Skeletal muscle tissue (tissue), 4 donors: ENCODE measurements around the gene ILRUN. TPM values are rescaled to one million over a fixed set of nuclear protein-coding genes. Genes with fewer than 3 reads are reported as not detected.
"Not testable (repeated sequence)": the region's sequence is repeated elsewhere in the genome, so short reads cannot be mapped to it uniquely, and the experiment has no call there.

Source experiments
- H3K27ac ChIP-seq: one replicate; pipeline ENCODE4 v1.7.0; 2013; ENCODE audit warnings: mild to moderate bottlenecking, low read depth, low read length, inconsistent platforms
- H3K27me3 ChIP-seq, 3 donors: one replicate each; pipeline ENCODE4 v1.7.0; 2013; ENCODE audit warnings: low read length in 3 of 3; ENCODE audit not compliant: control insufficient read depth in 3 of 3, insufficient read depth in 3 of 3
- H3K36me3 ChIP-seq, 3 donors: one replicate each; pipeline ENCODE4 v1.7.0; 2013; ENCODE audit warnings: low read length in 3 of 3; ENCODE audit not compliant: control insufficient read depth in 3 of 3, insufficient read depth in 3 of 3
- H3K4me1 ChIP-seq, 3 donors: one replicate each; pipeline ENCODE4 v1.7.0; 2013; ENCODE audit warnings: low read length in 3 of 3, mild to moderate bottlenecking in 3 of 3; ENCODE audit not compliant: control insufficient read depth in 3 of 3, insufficient read depth in 3 of 3
- H3K4me3 ChIP-seq, 3 donors: one replicate each; pipeline ENCODE4 v1.7.0; 2013; ENCODE audit warnings: low read length in 3 of 3
- H3K9ac ChIP-seq, 3 donors: one replicate each; pipeline ENCODE4 v1.7.0; 2013; ENCODE audit warnings: low read length in 3 of 3, mild to moderate bottlenecking in 3 of 3, moderate library complexity in 2 of 3, low read depth in 1 of 3
- H3K9me3 ChIP-seq, 3 donors: one replicate each; pipeline ENCODE4 v1.7.0; 2013; ENCODE audit warnings: low read length in 3 of 3; ENCODE audit not compliant: control insufficient read depth in 3 of 3
- total RNA-seq: library from RNA; depleted of rRNA; stranded (reverse); fragments of >200 nt; gene quantifications from one replicate; pipeline ENCODE4 v1.2.3, GENCODE V29; 2014
- donor health status: Osteomylitis.

ILRUN gene
- total RNA-seq, 1 donor from 2014 or later = 64.7 TPM

GRCh38 chr6:34667481-34668238 lies 28.9 kb downstream of the ILRUN start:
- Histone ChIP-seq H3K9ac (no peak overlapping the region), H3K4me3 (no peak overlapping the region), H3K36me3 (no peaks in the 10 kb centered on the region), H3K4me1 (peaks cover 13 to 29% (median 16%) of the 10 kb centered on the region in 3 donors), H3K27ac (no peak overlapping the region), H3K9me3 (no peaks in the 10 kb centered on the region), H3K27me3 (no peaks in the 10 kb centered on the region)

- H3K27ac ChIP-seq = peak overlapping the region; percentile 41
- no peak overlapping the region for H3K4me3 ChIP-seq
- H3K36me3 ChIP-seq = no peaks in the 10 kb centered on the region
- peaks cover 5 to 20% (median 5%) of the 10 kb centered on the region in 3 donors for H3K4me1 ChIP-seq
- H3K9ac ChIP-seq = no peak overlapping the region
- H3K9me3 ChIP-seq = no peaks in the 10 kb centered on the region
- H3K27me3 ChIP-seq = no peaks in the 10 kb centered on the region
These were observed 31.5 kb downstream of the ILRUN start for GRCh38 chr6:34665019-34665418.

DNA sequence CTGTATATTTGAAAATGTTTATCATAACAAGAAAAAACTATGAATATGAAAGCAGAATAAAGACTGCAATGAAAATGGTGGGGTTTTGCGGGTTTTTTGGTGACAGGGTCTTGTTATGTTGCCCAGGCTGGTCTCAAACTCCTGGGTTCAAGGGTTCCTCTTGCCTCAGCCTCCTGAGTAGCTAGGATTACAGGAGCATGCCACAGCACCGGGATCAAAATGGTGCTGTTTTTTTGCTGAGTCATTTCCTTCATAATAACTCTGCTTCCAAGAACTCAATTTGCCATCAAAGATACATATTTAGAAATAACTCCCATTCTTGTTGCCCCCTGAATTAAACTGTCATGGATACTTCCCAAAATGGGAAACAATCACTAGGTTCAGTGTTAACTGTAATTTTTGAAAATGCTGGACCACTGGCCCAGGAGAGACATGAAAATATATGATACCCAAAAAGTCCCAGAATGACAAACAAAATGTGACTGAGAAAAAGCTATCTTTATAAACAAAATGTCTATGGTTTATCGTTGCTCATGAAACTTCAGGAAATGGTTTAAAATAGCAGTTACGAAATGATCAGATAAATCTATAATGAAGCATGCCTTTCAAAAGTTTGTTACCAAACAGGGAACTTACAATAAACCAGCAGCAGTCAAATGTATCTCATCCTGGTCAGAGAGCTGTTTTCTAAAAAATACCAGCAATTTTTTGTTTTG lies 32.2 kb downstream of the ILRUN start:
- Histone ChIP-seq H3K36me3 (no peaks in the 10 kb centered on the region), H3K9me3 (no peaks in the 10 kb centered on the region), H3K27me3 (no peaks in the 10 kb centered on the region), H3K4me1 (peaks cover 5 to 20% (median 5%) of the 10 kb centered on the region in 3 donors), H3K9ac (no peak overlapping the region), H3K27ac (peak overlapping the region; percentile 41), H3K4me3 (no peak overlapping the region)

GRCh38 chr6:34663831-34664255 lies 32.7 kb downstream of the ILRUN start:
- Histone ChIP-seq H3K9me3 (no peaks in the 10 kb centered on the region), H3K9ac (no peak overlapping the region), H3K27me3 (no peaks in the 10 kb centered on the region), H3K4me3 (no peak overlapping the region), H3K36me3 (no peaks in the 10 kb centered on the region), H3K4me1 (peaks cover 9 to 23% (median 10%) of the 10 kb centered on the region in 3 donors), H3K27ac (peak overlapping the region; percentile 41)

DNA sequence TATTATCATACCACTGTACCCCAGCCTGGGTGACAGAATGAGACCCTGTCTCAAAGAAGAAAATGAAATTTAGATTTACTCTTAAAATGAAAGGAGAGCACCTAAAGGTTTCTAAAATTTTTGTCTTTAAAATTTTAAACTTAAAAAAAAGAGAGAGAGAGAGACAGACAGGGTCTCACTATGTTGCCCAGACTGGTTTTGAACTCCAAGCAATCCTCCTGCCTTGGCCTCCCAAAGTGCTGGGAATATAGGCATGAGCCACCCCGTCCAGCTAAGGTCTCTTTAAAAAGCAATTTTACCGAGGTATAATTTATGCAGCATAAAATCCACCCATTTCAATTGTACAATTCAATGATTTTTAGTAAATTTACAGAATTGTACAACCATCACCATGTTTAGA lies 33.2 kb downstream of the ILRUN start:
- no peak overlapping the region for H3K4me3 ChIP-seq
- H3K27ac ChIP-seq = no peak overlapping the region
- no peak overlapping the region for H3K9ac ChIP-seq
- H3K27me3 ChIP-seq = no peaks in the 10 kb centered on the region
- H3K36me3 ChIP-seq = no peaks in the 10 kb centered on the region
- H3K4me1 ChIP-seq = peaks cover 14 to 27% (median 15%) of the 10 kb centered on the region in 3 donors
- H3K9me3 ChIP-seq = no peaks in the 10 kb centered on the region

DNA sequence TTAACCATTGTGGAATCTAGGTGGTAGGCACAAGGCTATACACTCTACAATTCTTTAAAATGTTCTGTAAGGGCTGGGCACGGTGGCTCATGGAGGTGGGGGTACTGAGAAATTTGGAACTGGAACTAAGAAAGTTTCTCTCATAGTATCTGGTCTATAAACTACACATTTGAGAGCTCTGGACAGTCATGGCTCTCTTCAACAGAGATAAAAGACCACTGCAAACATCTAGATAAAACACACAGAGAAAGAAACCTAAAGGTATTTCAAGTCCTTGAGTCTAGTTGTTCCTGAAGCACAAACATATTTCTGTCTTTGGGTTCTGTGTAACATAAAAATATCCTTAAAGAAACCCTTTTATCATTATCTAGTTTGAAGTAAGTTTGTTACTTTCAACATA lies 35.2 kb downstream of the ILRUN start:
- peaks cover 24 to 43% (median 32%) of the 10 kb centered on the region in 3 donors for H3K4me1 ChIP-seq

GRCh38 chr6:34658605-34659265 lies 37.8 kb downstream of the ILRUN start:
- H3K9ac ChIP-seq = peak overlapping the region in 2 of 3 donors; percentile 12 to 47
- no peaks in the 10 kb centered on the region for H3K27me3 ChIP-seq
- no peaks in the 10 kb centered on the region for H3K36me3 ChIP-seq
- peak overlapping the region in 1 of 3 donors; percentile 12 for H3K4me3 ChIP-seq
- H3K9me3 ChIP-seq = no peaks in the 10 kb centered on the region
- H3K4me1 ChIP-seq = peaks cover 28 to 40% (median 32%) of the 10 kb centered on the region in 3 donors
- peak overlapping the region; percentile 97 for H3K27ac ChIP-seq

More for the DNA sequence above, 35.2 kb downstream of the ILRUN start:
- Histone ChIP-seq H3K27me3 (no peaks in the 10 kb centered on the region), H3K27ac (no peak overlapping the region), H3K4me3 (no peak overlapping the region), H3K9me3 (no peaks in the 10 kb centered on the region), H3K36me3 (no peaks in the 10 kb centered on the region), H3K9ac (no peak overlapping the region)

DNA sequence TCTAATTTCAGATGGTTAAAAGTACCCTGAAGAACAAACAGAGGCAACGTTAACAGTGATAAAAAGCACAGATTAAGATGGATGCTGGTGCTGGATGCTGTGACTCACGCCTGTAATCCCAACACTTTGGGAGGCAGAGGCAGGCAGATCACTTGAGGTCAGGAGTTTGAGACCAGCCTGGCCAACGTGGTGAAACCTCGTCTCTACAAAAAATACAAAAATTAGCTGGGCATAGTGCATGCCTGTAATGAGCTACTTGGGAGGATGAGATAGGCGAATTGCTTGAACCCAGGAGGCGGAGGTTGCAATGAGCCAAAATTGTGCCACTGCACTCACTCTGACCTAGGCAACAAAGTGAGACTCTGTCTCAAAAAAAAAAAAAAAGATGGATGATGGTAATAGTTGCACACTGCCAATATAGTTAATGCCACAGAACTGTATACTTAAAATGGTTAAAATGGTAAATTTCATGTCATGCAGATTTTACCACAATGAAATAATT lies 38.5 kb downstream of the ILRUN start:
- H3K27me3 ChIP-seq, H3K36me3 ChIP-seq, H3K9me3 ChIP-seq: not testable (repeated sequence)
- Histone ChIP-seq H3K9ac (peak overlapping the region; percentile 74 to 85 (median 79)), H3K4me3 (peak overlapping the region; percentile 69 to 79 (median 72)), H3K4me1 (peaks cover 28 to 38% (median 32%) of the 10 kb centered on the region in 3 donors), H3K27ac (peak overlapping the region; percentile 97)

- Histone ChIP-seq H3K9me3 (no peaks in the 10 kb centered on the region), H3K36me3 (peaks cover 0 to 4% (median 2%) of the 10 kb centered on the region in 3 donors), H3K9ac (peak overlapping the region; percentile 74 to 85 (median 79)), H3K27ac (peak overlapping the region; percentile 97), H3K4me1 (peaks cover 28 to 38% (median 32%) of the 10 kb centered on the region in 3 donors), H3K27me3 (no peaks in the 10 kb centered on the region), H3K4me3 (peak overlapping the region; percentile 69 to 79 (median 72))
These were observed 39.1 kb downstream of the ILRUN start for GRCh38 chr6:34657307-34657978.
